NK-92 treated with Interleukin-12 subunit alpha and Interleukin-12 subunit beta, amount 100 ng/mL, for 24 hours (cell line): ENCODE data around the gene DSE.

Source experiments
- DNase-seq: peaks from one replicate; lab custom pipeline; 2025; lab: John Stamatoyannopoulos, UW

Gene DSE

GRCh38 chr6:116482780-116483179, 112.0 kb downstream of the DSE start:
- DNase-seq: no peak

DNA sequence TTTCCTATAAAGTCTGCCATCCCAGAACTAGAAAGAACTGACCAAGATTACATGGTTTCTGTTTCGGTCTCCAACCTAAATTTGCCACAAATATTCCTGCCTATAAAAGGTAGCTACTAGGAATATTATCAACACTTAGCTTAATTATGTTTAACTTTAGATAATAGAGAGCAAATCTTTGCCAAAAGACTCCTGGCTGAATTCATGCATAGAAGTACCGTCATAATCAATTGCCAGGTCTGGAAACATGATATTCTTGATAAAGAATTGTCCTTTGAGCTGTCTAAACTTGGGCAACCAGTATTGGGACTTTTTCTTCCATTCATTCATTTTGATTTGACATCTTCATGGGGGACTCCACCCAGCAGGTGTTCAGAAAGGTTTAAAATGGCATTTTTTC, 112.9 kb downstream of the DSE start:
- DNase-seq: no peak

- no peak for DNase-seq
These were observed 114.9 kb downstream of the DSE start for GRCh38 chr6:116485559-116486184.

DNA sequence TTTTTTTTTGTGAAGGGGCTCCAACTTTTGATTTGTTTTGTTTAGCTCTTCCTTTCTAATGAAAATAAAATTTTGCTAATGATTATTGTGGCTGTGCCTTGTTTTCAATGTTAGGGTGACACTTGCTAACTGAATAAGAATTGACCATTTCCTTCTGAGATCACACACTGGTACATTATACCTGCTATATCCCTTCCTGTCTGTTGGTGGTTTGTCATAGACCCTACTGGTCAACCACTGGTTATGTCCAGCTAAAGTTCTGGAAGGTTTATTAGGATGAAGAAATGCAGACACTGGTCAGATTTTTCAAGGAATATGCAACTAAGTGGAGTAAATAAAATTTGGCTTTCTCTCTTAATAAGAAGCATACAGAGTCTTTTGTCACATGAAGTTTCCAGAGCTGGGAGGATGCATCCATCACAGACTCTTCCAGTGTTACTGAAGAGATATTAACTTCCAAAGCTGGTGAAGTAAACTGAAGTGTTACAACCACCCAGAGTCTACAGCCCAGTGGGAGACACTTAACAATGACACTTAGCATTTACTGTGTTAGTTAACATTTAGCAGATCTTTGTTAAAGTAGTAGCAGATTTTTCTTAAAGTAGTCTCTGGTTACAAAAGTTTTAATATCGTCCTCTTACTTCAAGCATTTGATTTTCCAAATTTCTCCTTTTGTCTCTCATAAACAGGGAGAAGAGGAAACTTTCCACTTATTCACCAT, 121.0 kb downstream of the DSE start:
- DNase-seq: no peak

DNA sequence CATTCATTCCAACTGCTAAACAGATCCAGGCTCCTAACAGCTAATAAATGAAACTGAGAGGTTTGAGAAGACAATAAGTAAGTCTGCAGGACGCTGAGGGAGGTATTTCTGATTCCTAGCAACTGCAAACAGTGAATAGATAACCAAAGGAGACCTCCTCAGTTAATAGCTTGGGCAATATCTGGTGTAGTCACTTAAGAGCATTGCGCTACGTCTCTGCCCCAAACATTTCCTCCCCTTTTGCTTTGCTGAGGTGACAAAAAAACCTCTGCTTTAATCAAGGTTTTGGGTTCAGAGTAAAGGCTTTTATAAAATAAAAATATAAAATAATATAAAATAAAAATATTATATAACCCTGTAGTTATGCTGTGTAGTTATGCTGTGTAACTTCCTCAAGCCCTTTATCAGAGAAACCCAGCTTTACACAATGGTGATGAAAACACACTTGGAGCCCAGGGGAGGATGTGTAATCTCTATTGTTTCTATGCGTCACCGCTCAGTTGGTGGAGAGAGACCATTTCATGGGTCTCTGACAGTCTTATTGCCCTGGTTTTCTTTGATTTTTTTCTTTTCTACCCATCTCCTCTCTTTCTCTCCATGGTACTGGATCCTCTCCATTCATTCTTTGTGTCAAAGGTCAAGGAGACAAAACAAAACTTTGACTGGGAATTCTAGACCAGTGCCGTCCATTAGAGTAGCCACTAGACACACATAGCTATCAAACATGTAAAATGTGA, 121.8 kb downstream of the DSE start:
- DNase-seq: no peak
